ENCODE data around the gene GPATCH4. TPM values are rescaled to one million over a fixed set of nuclear protein-coding genes. Genes with fewer than 3 reads are reported as not detected.
A peak's percentile ranks its signal among the peaks of the same experiment; 100 is the strongest.

The GPATCH4 gene
- total RNA-seq, 3 donors from 2014 or later (not counting 1 experiment from before 2014, with no cell fraction given) = 19.3 to 27.3 (median 22.1) TPM

- DNase-seq = no peak
- intact Hi-C loops (cut with micrococcal nuclease) = no loop called here
- H3K4me3 Mint-ChIP-seq = peak overlapping the region; percentile 85
- H3K9me3 ChIP-seq (ENCODE audit: control insufficient read depth, insufficient read depth, low read length) = no peaks in the 10 kb centered on the region
- WGBS (ENCODE audit: insufficient coverage) = 64% methylated on average over 11 of the region's 16 CpGs
- H3K36me3 Mint-ChIP-seq = no peaks in the 10 kb centered on the region
- peak overlapping the region; percentile 82 to 87 for H3K27ac Mint-ChIP-seq
- peaks cover 14 to 20% of the 10 kb centered on the region in 2 donors for H3K4me1 Mint-ChIP-seq
- H3K36me3 ChIP-seq (ENCODE audit: control insufficient read depth, insufficient read depth, low read length) = peaks cover 10% of the 10 kb centered on the region
- no peak for TF ChIP-seq CTCF (IDR thresholded peaks at IDR 0.05)
- peak overlapping the region; percentile 57 for H3K4me3 ChIP-seq (ENCODE audit: low read length)
- no peaks in the 10 kb centered on the region for H3K27me3 ChIP-seq (ENCODE audit: control insufficient read depth, insufficient read depth, low read length)
- H3K27me3 Mint-ChIP-seq (ENCODE audit: low read depth in 2 of 2) = no peaks in the 10 kb centered on the region
- no peak for ATAC-seq
- H3K9me3 Mint-ChIP-seq = no peaks in the 10 kb centered on the region
- H3K4me1 ChIP-seq (ENCODE audit: control insufficient read depth, insufficient read depth, low read length) = peaks cover 16% of the 10 kb centered on the region
- peak overlapping the region; percentile 59 for H3K27ac ChIP-seq (ENCODE audit: low read length)
Observed at GRCh38 chr1:156592158-156592909, 8.9 kb downstream of the GPATCH4 start.

- peaks cover 16% of the 10 kb centered on the region for H3K4me1 ChIP-seq (ENCODE audit: control insufficient read depth, insufficient read depth, low read length)
- H3K27me3 ChIP-seq (ENCODE audit: control insufficient read depth, insufficient read depth, low read length) = no peaks in the 10 kb centered on the region
- peaks cover 7% of the 10 kb centered on the region for H3K36me3 ChIP-seq (ENCODE audit: control insufficient read depth, insufficient read depth, low read length)
- ATAC-seq (peak; percentile 95 to 98 (median 97)), DNase-seq (peak; percentile 71 to 85)
- peak within 1 kb of the TSS; percentile 71 for H3K27ac ChIP-seq (ENCODE audit: low read length)
- Mint-ChIP-seq H3K4me1 (peaks cover 14 to 20% of the 10 kb centered on the region in 2 donors), H3K4me3 (peak within 1 kb of the TSS; percentile 85), H3K36me3 (no peaks in the 10 kb centered on the region), H3K27me3 (ENCODE audit: low read depth in 2 of 2) (no peaks in the 10 kb centered on the region), H3K9me3 (no peaks in the 10 kb centered on the region), H3K27ac (peak within 1 kb of the TSS; percentile 82 to 87)
- WGBS (ENCODE audit: insufficient coverage) = under 1% methylated on average over 60 of the region's 60 CpGs
- no peaks in the 10 kb centered on the region for H3K9me3 ChIP-seq (ENCODE audit: control insufficient read depth, insufficient read depth, low read length)
- no peak for TF ChIP-seq CTCF (IDR thresholded peaks at IDR 0.05)
- intact Hi-C loops (cut with micrococcal nuclease) = loop anchor here (1.0 kb wide), 1 partner anchor 10 kb away; the partner anchor contains the start of gene GPATCH4
- peak within 1 kb of the TSS; percentile 57 for H3K4me3 ChIP-seq (ENCODE audit: low read length)
Observed at GRCh38 chr1:156591432-156592157, 9.7 kb downstream of the GPATCH4 start, which contains the start of gene NAXE. Gene NAXE (plus strand): TSS chr1:156591776. CDS start chr1:156591805, 29 bp downstream.

GRCh38 chr1:156591181-156591431 lies 10.2 kb downstream of the GPATCH4 start:
- H3K27me3 ChIP-seq (ENCODE audit: control insufficient read depth, insufficient read depth, low read length) = no peaks in the 10 kb centered on the region
- no peaks in the 10 kb centered on the region for H3K9me3 Mint-ChIP-seq
- intact Hi-C loops (cut with micrococcal nuclease) = loop anchor here (1.0 kb wide), 1 partner anchor 10 kb away; the partner anchor contains the start of gene GPATCH4
- peaks cover 16% of the 10 kb centered on the region for H3K4me1 ChIP-seq (ENCODE audit: control insufficient read depth, insufficient read depth, low read length)
- no peak for DNase-seq
- H3K27me3 Mint-ChIP-seq (ENCODE audit: low read depth in 2 of 2) = no peaks in the 10 kb centered on the region
- WGBS (ENCODE audit: insufficient coverage) = 31% methylated on average over 6 of the region's 6 CpGs
- H3K9me3 ChIP-seq (ENCODE audit: control insufficient read depth, insufficient read depth, low read length) = no peaks in the 10 kb centered on the region
- H3K36me3 Mint-ChIP-seq = no peaks in the 10 kb centered on the region
- H3K27ac ChIP-seq (ENCODE audit: low read length) = peak overlapping the region; percentile 71
- peak overlapping the region; percentile 57 for H3K4me3 ChIP-seq (ENCODE audit: low read length)
- H3K4me1 Mint-ChIP-seq = peaks cover 14 to 20% of the 10 kb centered on the region in 2 donors
- H3K36me3 ChIP-seq (ENCODE audit: control insufficient read depth, insufficient read depth, low read length) = peaks cover 7% of the 10 kb centered on the region
- TF ChIP-seq CTCF (IDR thresholded peaks at IDR 0.05) = no peak
- ATAC-seq = peak in 1 of 3 donors; percentile 5
- peak overlapping the region; percentile 82 to 87 for H3K27ac Mint-ChIP-seq
- H3K4me3 Mint-ChIP-seq = peak overlapping the region; percentile 81

All from natural killer cell (primary cell).